Effector memory CD8-positive, alpha-beta T cell (primary cell): ENCODE data around the gene COCH.

Source experiments
- ATAC-seq: fragments of 150-1000 bp; cut with Tn5 transposase; replicated peaks from 2 replicates; pipeline ENCODE4 v1.10.0; 2021; ENCODE audit warnings: mild to moderate bottlenecking, moderate library complexity
- DNase-seq, 3 experiments: peaks; one replicate each; pipeline ENCODE4 v3.0.0; 2021
- H3K27ac Mint-ChIP-seq, 2 donors: one replicate each; pipeline ENCODE4 v1.8.0; 2022; ENCODE audit warnings: mild to moderate bottlenecking in 2 of 2, mixed read lengths in 2 of 2, moderate library complexity in 2 of 2
- H3K27me3 Mint-ChIP-seq, 2 donors: one replicate each; pipeline ENCODE4 v1.8.0; 2022; ENCODE audit warnings: mixed read lengths in 2 of 2
- H3K36me3 Mint-ChIP-seq: one replicate; pipeline ENCODE4 v1.8.0; 2022; ENCODE audit warnings: mild to moderate bottlenecking, moderate library complexity, mixed read lengths; ENCODE audit not compliant: insufficient read depth
- H3K4me1 Mint-ChIP-seq, 2 donors: one replicate each; pipeline ENCODE4 v1.8.0; 2022; ENCODE audit warnings: low read depth in 2 of 2, mixed read lengths in 2 of 2
- H3K4me3 Mint-ChIP-seq, 2 donors: one replicate each; pipeline ENCODE4 v1.8.0; 2022; ENCODE audit warnings: mild to moderate bottlenecking in 2 of 2, mixed read lengths in 2 of 2, moderate library complexity in 2 of 2
- H3K9me3 Mint-ChIP-seq, 2 donors: one replicate each; pipeline ENCODE4 v1.8.0; 2022; ENCODE audit warnings: mixed read lengths in 2 of 2

The COCH gene

DNA sequence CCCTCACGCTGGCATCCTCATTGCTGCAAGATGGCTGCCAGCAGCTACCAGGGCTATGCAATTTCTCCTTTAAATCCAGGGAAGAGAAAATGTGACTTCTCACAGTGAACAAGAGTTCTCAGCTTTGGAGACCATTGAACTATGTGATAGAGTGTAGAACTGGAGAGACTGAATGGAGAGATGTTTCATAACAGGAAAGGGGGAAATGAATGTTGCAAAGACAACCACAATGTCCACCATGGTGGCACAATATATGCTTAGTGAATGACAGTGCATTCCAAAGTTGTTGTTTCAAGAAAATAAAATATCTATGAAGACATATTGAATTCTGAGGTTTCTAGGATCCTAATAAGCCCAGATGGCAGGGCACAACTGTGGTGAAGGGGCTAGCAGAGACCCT is 13.2 kb upstream of the COCH start:
- H3K9me3 Mint-ChIP-seq: no peaks in the 10 kb centered on the region
- H3K27ac Mint-ChIP-seq: no peak overlapping the region
- H3K4me1 Mint-ChIP-seq: no peaks in the 10 kb centered on the region
- peaks cover 43 to 45% of the 10 kb centered on the region in 2 donors for H3K27me3 Mint-ChIP-seq
- no peak for ATAC-seq
- no peaks in the 10 kb centered on the region for H3K36me3 Mint-ChIP-seq
- H3K4me3 Mint-ChIP-seq: no peak overlapping the region
- no peak for DNase-seq

DNA sequence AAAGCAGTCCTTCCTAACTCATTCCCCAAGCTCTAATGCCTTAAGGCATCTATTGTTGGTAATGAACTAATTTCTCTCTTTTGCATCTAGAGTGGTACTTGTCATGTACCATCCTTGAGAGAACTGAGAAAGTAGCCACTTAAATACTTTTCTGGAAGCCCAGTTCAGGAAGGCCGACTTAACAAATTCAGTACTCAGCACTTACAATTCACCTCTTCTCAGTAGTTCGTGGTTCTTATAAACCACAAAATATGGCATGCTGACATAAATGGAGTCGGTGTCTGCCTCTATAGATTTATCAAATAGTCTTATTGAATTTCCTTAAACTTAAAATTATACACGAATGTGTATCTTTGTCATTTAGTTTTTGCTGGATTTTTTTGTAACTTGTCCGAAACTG is 9.4 kb upstream of the COCH start:
- H3K36me3 Mint-ChIP-seq: no peaks in the 10 kb centered on the region

DNA sequence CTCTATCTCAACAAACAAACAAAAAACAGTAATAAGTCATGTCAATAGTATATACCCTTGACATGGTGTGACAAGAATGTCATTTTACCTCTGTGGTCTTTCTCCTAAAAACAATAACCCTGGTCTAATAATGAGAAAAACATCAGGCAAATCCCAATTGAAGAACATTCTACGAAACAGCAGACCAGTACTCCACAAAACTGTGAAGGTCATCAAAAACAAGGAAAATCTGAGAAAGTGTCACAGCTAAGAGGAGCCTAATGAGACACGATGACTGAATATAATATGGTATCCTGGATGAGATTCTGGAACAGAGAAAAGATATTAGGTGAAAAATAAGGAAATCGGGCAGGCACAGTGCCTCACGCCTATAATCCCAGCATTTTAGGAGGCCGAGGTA is 5.6 kb upstream of the COCH start:
- Mint-ChIP-seq H3K27ac (no peak overlapping the region), H3K9me3 (no peaks in the 10 kb centered on the region), H3K4me3 (no peak overlapping the region), H3K27me3 (peaks cover 38 to 51% of the 10 kb centered on the region in 2 donors), H3K4me1 (peaks cover 0 to 2% of the 10 kb centered on the region in 2 donors), H3K36me3 (no peaks in the 10 kb centered on the region)
- ATAC-seq (no peak), DNase-seq (no peak)

More for the DNA sequence above, 9.4 kb upstream of the COCH start:
- H3K27me3 Mint-ChIP-seq: peaks cover 31 to 44% of the 10 kb centered on the region in 2 donors
- no peak overlapping the region for H3K4me3 Mint-ChIP-seq
- ATAC-seq (no peak), DNase-seq (no peak)
- no peaks in the 10 kb centered on the region for H3K4me1 Mint-ChIP-seq
- no peaks in the 10 kb centered on the region for H3K9me3 Mint-ChIP-seq
- no peak overlapping the region for H3K27ac Mint-ChIP-seq

DNA sequence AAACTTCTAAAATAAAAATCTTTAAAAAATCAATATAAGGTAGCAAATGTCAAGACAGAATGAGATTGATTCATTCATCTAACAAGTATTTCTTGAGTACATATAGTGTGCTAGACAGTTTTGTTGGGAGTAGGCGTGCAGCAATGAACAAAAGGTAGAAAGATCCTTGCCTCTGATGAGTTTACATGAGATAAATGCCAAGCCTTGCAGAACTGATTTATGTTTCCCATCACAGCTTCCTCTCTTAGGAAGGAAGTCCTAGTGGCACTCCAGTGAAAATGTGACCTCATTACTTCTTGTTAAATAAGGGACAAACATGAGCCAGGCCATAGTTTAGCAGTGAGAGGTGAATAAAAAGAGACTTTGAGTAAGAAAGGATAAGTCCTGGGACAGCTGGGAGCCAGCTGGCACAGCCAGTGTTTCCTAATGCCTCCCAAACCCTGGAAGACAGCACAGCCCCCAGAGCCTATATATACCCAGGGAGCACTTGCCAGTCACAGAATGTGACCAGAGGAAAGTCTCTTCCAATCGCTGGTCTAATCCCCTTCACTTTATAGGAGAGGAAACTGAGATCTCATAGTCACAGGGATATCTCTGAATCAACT is 4.7 kb upstream of the COCH start:
- DNase-seq (no peak), ATAC-seq (no peak)
- Mint-ChIP-seq H3K27ac (no peak overlapping the region), H3K27me3 (peaks cover 39 to 51% of the 10 kb centered on the region in 2 donors), H3K4me1 (peaks cover 0 to 2% of the 10 kb centered on the region in 2 donors), H3K9me3 (no peaks in the 10 kb centered on the region), H3K36me3 (no peaks in the 10 kb centered on the region), H3K4me3 (no peak overlapping the region)

DNA sequence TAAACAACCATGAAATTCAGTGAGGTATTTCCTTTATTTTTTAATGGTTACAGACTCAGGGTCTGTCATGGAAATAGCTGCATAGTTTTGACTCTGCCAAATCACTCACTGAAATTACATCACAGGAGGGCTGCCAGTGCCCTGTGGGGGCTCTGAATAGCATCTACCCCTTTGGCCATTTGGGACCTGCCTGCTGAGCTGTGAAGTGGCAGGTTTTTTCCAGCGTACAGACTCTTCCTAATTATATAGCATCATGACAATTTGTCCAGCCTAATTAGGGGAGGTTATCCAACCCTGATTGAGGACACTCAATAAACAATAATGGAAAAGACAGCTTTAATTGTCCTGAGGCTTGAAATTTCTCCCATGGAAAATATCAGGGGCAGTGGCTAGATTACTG is 1.8 kb upstream of the COCH start:
- H3K4me3 Mint-ChIP-seq: no peak overlapping the region
- H3K27me3 Mint-ChIP-seq: peaks cover 63 to 77% of the 10 kb centered on the region in 2 donors
- H3K27ac Mint-ChIP-seq: no peak overlapping the region
- H3K36me3 Mint-ChIP-seq: no peaks in the 10 kb centered on the region
- H3K4me1 Mint-ChIP-seq: peaks cover 5 to 9% of the 10 kb centered on the region in 2 donors
- H3K9me3 Mint-ChIP-seq: no peaks in the 10 kb centered on the region
- DNase-seq: no peak
- no peak for ATAC-seq

DNA sequence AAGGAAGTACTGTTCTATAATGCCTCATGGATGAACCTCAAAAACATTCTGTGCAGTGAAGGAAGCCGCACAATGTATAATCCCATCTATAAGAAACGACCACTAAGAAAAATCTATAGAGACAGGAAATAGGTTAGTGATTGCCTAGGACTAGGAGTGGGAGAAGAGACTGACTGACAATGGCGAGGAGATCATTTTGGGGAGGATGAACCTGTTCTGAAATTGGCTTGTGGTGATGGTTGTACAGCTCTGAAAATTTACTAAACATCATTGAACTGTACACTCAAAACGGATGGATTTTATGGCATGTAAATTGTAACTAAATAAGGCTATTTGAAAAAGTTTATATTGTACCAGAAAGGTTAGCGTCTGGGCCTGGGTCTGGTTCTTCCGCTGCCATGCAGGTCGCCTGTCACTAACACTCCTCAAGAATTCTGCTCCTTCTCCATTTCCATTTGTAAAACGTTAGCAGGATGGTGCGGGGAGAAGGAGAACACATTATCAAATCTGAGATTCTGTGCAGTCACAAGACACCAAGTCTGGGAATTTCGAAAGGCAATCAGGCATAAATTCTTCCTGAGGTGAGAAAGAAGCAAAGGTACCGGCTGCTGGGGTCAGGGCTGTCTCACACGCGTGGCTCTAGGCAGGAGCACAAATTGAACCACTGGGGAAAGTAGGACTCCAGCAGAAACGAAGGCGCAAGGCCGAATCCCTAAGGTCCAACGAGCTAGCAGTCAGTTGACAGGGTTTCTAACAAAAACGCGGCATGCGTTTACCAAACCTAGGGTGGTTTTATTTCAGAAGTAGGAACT is 845 bp upstream of the COCH start:
- no peaks in the 10 kb centered on the region for H3K9me3 Mint-ChIP-seq
- no peak for DNase-seq
- no peaks in the 10 kb centered on the region for H3K36me3 Mint-ChIP-seq
- H3K4me3 Mint-ChIP-seq: peak overlapping the region; percentile 71 to 74
- ATAC-seq: no peak
- H3K4me1 Mint-ChIP-seq: peaks cover 5 to 9% of the 10 kb centered on the region in 2 donors
- peaks cover 67 to 80% of the 10 kb centered on the region in 2 donors for H3K27me3 Mint-ChIP-seq
- no peak overlapping the region for H3K27ac Mint-ChIP-seq

DNA sequence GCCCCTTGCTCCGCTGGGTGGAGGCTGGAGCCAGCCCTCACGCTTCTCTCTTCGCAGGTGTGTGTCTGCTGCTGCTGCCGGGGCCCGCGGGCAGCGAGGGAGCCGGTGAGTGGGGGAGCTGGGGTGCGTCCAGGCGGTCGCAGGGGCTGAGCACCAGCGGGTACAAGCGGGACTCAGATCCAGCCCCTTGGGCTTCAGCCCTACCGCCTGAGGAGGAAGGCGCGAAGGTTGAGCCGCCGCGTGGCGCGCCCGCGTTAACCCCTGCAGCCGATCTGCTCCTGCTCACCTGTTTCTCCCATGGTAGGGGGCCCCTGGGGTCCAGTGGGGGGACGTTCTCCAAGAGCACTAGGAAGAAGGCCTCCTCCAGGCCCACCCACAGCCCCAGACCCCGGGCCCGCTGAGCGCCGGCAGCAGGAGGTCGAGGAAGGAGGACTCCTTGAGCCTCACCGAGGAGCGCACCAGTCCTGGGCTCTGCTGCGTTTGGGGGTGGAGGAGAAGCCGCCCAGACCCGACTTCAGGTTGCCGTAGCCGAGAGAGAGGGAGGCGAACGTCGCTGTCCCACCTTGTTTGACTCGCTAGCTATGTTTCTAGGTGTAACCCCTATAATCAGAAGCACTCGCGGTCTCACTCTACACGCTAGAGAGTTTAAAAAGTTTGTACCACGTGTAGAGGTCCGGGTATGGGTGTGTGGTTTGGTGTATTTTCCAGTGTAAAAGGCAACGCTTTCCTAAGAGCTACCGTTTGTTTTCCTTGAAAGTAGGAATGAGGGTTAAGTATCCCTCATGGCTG is 834 bp downstream of the COCH start:
- peaks cover 62 to 67% of the 10 kb centered on the region in 2 donors for H3K27me3 Mint-ChIP-seq
- DNase-seq (no peak), ATAC-seq (peak; percentile 40)
- H3K4me3 Mint-ChIP-seq: peak overlapping the region; percentile 73 to 77
- no peak overlapping the region for H3K27ac Mint-ChIP-seq
- H3K4me1 Mint-ChIP-seq: peaks cover 5 to 9% of the 10 kb centered on the region in 2 donors
- H3K9me3 Mint-ChIP-seq: no peaks in the 10 kb centered on the region
- no peaks in the 10 kb centered on the region for H3K36me3 Mint-ChIP-seq

DNA sequence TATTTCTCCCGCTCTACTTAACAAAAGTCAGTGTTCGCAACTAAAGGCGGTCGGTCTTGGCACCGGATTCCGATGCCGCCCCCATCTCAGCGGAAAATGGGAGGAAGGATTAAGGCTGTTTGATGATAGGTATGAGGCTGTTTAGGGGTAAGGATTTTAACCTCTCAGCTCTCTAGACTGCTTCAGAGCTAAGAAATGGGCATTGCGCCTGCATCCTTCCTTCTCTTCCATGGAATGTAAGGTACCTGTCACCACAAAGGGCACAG is 1.4 kb downstream of the COCH start:
- H3K9me3 Mint-ChIP-seq: no peaks in the 10 kb centered on the region
- H3K27me3 Mint-ChIP-seq: peaks cover 57 to 62% of the 10 kb centered on the region in 2 donors
- no peak overlapping the region for H3K27ac Mint-ChIP-seq
- ATAC-seq: no peak
- no peaks in the 10 kb centered on the region for H3K36me3 Mint-ChIP-seq
- H3K4me3 Mint-ChIP-seq: peak overlapping the region; percentile 73 to 77
- H3K4me1 Mint-ChIP-seq: peaks cover 5 to 9% of the 10 kb centered on the region in 2 donors
- DNase-seq: no peak

DNA sequence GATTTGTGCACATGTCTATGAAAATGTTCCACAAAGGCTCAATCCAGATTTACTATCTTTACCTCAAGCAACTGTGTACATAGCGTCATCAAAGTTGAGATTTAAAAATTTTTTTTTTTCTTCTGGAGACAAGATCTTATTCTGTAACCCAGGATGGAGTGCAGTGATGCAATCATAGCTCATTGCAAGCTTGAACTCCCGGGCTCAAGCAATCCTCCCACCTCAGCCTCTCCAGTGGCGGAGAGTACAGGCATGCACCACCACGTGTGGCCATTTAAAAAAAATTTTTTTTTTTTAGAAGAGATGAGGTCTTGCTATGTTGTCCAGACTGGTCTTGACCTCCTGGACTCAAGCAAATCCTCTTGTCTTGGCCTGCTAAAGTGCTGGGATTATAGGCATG is 2.3 kb downstream of the COCH start:
- H3K27me3 Mint-ChIP-seq: peaks cover 49 to 52% of the 10 kb centered on the region in 2 donors
- H3K36me3 Mint-ChIP-seq: no peaks in the 10 kb centered on the region
- H3K9me3 Mint-ChIP-seq: no peaks in the 10 kb centered on the region
- no peak for ATAC-seq
- no peak for DNase-seq
- no peak overlapping the region for H3K4me3 Mint-ChIP-seq
- H3K4me1 Mint-ChIP-seq: peaks cover 5 to 9% of the 10 kb centered on the region in 2 donors
- H3K27ac Mint-ChIP-seq: no peak overlapping the region

DNA sequence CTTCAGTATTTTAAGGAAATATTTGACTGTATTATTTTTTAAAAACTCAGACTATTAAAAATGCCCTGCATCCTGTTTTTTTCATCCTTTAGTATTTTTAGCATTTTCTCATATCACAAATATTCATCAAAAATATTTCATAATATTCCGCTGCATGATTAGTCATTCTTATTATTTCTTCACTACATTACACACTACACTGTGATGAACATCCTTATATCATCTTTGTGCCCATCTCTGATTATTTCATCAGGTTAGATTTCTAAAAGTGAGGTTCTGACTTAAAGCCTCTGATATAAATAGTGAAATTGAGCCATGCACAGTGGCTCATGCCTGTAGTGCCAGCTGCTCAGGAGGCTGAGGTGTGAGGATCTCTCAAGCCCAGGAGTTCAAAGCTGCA is 8.1 kb downstream of the COCH start:
- Mint-ChIP-seq H3K9me3 (no peaks in the 10 kb centered on the region), H3K27me3 (peaks cover 6 to 7% of the 10 kb centered on the region in 2 donors), H3K4me3 (no peak overlapping the region), H3K27ac (no peak overlapping the region), H3K36me3 (no peaks in the 10 kb centered on the region), H3K4me1 (no peaks in the 10 kb centered on the region)
- DNase-seq (no peak), ATAC-seq (no peak)

DNA sequence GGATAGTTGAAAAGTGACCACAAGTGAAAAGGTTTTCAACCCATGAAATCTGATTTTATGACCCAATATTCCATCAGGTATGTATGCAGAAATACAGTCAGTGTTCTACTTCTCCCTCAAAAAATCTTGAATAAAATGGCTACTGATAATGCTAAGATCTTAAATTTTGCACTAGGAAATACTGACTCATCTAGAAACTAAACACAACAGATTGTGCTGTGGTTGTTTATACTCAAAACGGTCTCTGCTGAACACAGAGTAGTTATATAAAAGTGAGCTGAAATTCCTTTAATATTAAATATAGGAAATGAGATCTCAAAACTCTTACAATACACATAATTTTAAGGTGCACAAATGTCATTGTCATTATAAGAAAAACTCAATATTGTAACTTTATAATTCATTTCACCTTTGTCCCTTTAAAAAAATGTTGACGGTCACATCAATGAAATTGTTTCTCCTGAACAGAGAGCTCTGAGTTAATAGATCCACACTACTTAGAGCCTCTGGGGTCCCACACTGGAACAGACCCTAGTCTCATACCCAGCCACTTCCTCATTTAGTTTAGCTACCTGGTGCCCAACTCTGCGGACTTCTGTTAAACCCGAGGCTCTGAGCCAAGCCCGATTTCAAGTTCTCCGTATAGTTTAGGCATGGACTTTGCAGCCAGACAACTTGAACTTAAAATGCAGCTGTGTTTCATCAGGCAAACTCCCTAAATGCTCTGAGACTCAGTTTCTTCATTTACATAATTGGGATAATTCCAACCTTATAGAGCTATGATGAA is 9.3 kb downstream of the COCH start:
- DNase-seq: no peak
- Mint-ChIP-seq H3K4me1 (no peaks in the 10 kb centered on the region), H3K27me3 (no peaks in the 10 kb centered on the region), H3K9me3 (no peaks in the 10 kb centered on the region), H3K27ac (no peak overlapping the region), H3K4me3 (no peak overlapping the region), H3K36me3 (peaks cover 4% of the 10 kb centered on the region)
- no peak for ATAC-seq

DNA sequence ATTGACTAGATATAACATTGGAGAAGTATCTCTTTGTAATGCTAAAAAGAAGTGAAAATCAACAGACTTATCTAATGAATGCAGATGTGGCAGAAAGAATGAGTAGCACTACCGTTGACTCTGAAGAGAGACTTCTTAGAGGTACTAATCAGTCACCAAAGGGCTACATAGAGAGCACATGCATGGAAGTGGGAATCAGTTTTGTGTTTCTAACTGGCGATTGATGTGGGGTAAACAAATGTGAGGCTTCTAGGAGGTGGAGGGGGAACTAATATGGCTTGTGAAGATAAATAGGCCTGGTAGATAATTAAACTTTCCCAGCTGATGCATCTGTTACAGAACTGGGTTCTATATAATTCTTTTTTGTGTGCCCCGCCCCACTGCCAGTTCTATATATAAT is 10.5 kb downstream of the COCH start:
- Mint-ChIP-seq H3K4me1 (no peaks in the 10 kb centered on the region), H3K36me3 (peaks cover 6% of the 10 kb centered on the region), H3K27me3 (no peaks in the 10 kb centered on the region), H3K27ac (no peak overlapping the region), H3K4me3 (no peak overlapping the region), H3K9me3 (no peaks in the 10 kb centered on the region)
- ATAC-seq (no peak), DNase-seq (no peak)
